Measurements from ENCODE around the gene KCTD2.
"Not testable (repeated sequence)": the region's sequence is repeated elsewhere in the genome, so short reads cannot be mapped to it uniquely, and the experiment has no call there.

KCTD2 gene

DNA sequence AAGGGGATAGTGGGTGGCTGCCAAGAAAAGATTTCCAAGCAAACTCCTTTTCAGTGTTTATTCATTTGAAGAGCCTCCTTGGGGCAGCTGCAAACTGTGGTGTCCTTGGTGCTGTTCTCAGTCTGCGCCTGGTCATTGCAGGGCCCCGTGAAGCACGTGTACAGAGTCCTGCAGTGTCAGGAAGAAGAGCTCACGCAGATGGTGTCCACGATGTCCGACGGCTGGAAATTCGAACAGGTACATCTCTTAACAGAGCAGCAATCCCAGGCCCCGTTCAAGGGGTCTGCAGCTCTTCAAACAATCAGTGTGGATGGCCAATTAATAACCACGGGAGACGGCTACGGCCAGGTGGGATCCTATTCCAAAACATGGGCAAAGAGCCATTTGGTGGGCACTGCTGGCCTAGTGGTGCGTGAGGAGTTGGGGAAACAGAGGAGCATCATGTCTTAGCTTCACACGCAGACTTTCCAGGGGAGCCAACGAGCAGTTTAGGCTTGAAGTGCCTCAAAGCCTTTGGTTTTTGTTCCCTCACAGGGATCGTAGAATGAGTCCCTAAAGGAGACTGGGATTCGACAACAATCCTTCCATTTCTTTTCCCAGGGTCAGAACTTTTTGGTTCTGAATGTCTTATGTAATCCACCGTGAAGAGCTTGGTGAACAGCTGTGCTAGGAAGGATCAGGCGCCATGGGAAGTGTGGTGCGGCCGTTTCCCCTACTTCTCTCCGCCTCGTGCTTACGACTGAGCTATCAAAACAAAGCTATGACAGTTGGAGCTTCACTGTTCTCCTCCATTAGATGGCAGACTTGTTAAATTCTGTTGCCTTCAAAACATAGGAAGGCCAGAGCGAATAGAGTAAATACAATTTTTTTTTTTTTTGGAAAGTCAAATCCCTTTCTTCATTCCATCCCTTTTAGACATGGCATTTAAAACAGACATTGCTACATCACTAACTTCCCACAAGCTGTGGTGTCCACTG lies 12.6 kb downstream of the KCTD2 start:
- no peak for DNase-seq

DNA sequence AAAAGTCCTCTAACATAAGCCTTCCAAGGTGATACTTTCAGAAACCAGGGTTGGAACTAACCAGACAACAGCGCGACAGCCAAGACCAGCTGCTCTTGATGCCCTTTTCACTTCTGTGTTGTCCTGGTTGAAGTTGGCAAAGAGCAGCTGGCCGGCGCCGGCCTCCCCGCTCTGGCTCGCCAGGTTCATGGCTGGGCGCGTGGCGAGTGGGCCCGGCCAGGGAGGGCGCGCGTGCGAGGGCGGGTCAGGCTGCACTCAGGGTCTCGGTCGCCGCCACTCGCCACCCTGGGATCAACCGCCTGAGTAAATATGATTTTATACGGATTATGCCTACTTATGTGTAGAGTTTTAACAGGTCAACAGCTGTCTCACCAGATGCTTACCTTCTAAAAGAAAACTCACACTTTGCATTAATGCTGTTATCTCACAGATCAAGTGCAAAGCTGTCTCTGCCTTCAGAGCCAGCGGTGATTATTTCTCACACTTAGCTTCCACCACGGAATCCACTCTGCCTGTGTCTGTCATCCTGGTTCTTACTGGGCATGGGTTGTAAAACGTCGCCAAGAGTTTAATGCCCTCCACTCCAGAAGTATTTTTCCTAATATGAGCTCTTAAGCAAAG lies 13.5 kb downstream of the KCTD2 start:
- no peak for DNase-seq

DNA sequence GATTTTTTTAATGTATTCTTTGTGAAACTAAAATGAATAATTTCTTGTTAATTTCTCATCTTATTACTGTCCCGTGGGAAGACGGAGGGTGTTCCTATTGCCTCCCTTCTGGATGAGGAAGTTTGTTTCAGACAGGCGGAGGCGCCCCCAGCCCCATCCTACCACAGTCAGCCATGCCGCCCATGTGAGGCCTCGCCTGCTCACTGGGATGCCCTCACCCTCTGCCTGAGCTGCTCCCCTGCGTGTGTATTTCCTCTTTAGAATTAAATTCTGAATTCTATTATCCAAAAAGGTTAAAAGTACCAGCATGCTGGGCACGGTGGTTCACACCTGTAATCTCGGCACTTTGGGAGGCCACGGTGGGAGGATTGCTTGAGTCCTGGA lies 14.0 kb downstream of the KCTD2 start:
- no peak for DNase-seq

DNA sequence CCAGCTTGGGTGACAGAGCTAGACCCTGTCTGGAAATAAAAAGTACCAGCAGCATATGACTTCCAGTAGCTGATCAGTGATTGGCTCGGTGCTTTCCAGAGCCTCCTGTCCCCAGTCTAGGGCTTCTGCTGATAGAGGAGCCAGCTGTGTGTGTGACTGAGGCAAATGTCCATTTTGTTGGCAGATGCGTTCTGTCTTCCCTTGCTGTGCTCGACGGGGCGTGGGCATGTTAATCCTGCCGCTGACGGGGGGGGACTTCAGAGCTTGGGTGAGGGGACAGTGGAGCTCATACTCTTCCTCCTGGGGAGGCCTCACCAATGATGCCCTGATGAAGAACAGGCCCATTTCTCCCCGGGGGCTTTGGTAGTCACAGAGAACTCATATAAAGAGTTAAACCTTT lies 14.6 kb downstream of the KCTD2 start:
- no peak for DNase-seq

DNA sequence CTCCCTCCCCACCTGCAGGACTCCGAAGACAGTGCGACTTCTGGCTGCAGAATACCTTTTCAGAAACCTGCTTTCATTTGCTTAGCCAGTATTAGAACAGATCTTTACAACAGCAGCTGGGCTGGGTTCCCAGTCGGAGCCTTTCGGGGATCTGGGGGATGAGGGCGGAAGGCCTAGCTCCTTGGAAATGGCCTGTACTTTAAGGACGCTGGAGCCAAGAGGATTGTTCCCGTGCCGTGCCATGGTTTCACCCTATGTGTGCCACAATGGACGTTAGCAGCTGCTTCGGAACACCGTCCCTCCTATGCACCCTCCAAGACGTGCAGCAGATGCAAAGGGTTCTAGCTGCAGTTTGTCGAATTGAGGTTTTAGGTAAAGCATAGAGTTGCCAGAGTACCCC lies 16.2 kb downstream of the KCTD2 start:
- DNase-seq = no peak

DNA sequence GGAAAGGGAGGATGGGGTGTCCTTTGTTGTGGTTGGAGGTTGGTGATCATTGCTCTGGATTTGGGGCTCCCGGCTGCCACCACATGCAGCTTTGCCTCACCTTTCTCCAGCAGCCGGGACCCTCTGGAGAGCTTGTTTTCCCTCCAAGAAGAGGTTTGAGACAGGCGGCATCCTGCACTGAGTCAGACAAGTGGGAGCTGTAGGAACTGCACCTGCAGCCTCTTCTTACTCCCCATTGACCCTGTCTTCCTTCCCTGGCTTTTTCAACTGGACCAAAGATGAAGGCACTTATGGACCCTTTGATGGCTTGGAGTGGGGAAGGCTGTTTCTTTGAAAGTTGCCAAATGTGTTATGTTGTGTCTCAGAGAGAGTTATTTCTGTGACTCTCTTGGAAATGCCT lies 16.6 kb downstream of the KCTD2 start:
- DNase-seq = no peak

DNA sequence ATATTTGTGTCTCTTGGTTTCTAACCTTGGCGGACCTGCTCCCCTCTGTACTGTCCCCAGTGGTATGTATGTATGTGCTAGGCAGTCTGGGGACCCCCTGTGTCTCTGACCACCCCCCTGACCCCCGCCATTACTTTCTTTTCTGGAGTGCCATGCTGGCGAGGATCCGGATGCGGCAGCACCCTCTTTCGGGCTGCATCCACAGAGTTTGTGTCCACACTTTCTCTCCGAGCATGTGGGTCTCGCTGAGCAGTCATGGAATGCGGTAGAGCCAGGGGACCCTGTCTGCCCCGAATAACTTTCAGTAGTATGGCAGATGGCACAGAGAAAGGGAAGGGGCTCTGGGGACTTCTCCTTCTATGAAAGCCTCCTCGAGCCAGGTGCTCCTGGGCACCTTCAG lies 17.0 kb downstream of the KCTD2 start:
- DNase-seq = no peak

DNA sequence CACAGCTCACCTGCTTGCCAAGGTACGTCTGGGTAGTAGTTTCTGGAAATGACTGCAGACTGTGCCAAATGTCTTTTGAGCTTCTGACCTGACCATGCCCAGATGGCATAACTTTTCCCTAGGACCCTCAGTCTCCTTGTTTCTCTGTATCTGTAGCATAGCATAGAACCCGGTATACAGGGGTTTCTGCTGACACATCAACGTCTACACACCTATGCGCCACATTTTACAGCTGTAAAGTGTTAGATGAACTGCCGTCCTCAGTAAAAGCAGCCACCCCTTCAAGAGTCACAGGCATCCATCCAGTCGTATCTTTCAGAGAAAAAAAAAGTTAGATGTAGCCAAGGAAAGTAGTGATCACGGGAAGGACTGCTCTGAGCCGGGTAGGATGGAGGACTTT lies 17.4 kb downstream of the KCTD2 start:
- DNase-seq = no peak

DNA sequence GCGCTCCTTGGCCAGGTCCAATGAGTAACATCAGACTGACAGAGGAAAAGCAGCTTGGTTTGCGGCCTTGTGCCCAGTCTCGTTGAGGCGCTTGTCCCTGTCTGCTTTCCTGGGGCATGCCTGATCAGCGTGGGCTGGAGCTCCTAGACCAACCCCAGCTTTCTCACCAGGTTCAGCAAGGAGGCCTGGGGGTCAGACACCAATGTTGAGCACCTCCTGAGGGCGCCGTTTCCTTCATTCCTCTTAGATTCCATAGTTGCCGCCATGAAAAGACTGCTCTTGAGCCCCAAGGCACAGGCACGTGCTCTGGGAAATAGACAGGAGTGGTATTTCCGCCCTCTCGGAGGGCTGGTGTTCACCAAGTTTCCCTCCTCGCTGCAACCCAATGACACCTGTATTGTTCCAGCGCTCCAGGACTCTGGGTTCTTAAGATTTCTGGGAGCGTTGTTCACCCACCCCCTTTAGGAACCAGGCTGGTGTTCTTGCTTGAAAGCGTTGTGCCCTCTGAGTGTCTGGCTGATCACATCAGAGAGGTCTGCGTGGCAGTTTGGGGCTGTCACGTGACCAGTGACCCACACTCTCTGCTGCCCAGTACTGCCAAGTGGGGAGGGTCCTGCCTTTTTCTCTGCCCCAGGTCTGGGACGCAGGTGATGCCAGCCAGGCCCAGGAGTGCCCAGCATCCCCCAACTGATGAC lies 18.0 kb downstream of the KCTD2 start:
- DNase-seq = no peak

DNA sequence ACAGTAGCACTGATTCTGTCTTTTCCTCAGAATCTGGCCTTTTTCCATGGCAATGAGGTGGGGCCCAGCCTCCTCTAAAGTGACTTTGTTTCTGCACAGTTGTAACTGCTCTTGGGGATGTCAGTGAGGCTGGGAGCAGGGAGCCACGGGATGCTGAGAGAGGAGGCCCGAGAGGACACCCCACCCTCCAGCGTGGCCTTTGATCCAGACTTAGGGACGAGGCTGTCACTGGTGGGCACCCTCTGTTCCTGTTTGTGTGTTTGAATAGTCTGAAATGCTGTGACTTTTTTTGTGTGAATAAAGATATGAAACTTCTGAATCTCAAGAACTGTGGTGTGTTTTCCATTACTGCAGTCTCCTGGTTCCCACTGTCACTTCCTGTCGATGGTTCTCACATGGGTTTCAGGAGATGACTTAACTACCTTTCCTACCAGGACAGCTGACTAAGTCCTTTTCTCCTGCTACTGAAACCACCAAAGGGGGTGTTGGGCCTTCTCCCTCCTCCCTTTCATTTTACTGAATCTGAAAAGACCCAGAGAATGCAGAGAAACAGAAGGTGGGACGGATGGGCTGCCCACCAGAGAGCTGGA lies 18.6 kb downstream of the KCTD2 start:
- no peak for DNase-seq

DNA sequence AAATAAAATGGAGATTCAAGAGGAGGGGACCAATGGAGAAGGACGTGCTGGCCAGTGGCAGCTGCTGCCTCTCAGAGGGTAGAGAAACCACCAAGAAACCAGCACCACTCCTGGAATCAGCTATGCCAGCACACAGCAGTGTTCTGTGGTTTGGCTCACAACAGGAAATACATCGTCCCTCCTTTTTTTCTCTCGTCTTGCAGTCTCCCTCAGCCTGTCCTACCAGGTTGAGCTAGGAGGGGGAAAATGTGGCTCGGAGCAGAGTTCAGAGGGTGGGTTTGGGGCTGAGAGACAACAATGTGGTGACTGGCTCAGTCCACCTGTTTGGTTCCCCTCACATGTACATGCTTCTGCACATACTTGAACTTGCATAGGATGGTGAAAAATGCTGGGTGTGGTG lies 20.8 kb downstream of the KCTD2 start:
- no peak for DNase-seq

DNA sequence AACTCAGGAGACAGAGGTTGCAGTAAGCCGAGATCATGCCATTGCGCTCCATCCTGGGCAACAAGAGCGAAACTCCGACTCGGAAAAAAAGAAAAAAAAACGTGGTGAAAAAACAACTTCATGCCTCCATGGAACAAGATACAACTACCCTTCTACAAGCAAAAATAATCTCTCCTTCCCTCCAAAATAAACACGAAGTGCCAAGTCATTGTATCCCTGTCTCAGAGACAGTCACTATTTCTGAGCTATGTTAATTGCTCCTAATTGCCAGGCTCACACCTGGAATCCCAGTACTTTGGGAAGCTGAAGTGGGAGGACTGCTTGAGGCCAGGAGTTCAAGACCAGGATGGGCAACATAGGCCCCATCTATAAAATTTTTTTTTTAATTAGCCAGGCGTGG lies 21.7 kb downstream of the KCTD2 start:
- no peak for DNase-seq

DNA sequence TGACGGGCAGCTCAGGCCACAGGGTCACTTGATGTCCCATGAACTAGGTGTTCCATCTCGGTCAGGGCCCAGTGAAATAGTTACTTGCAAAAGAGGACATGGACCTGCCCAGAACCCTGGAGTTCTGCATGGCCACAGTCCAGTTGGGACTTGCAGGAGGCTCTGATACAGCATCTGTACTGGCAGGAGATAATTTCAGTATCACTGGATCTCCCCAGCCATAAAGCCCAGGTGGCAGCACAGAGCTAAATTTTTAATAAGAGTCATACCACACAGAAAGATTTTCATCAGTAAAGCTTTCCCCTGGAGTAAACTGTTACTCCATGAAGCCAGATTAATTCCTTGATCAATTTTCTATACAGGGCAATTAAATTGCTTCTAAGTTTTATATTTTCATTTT lies 22.8 kb downstream of the KCTD2 start:
- DNase-seq = no peak

DNA sequence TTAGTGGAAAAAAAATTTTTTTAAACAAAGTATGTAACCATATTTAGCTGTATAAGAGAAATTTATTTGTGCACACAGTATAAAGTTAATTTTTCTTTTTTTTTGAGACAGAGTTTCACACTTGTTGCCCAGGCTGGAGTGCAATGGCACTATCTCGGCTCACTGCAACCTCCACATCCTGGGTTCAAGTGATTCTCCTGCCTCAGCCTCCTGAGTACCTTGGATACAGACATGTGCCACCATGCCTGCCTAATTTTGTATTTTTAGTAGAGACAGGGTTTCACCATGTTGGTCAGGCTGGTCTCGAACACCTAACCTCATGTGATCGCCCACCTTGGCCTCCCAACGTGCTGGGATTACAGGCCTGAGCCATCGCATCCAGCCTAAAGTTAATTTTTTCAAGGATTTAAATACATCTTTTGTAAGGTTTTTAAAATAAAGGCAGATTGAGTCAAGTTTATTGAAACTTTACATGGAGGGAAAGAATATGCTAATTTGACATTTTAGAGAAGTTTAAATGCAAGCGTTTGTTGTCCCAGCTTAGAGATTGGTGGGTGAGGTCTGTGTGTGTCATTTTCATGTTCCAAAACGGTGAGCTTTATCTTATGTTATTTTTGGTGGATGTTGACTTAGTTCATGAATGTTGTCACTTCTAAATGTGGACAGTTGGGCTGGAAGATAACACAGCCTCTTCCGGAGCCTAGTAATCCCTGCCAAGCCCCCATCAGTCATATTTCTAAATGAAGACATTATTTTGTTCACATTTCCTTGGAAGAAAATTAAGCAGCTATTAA lies 24.6 kb downstream of the KCTD2 start:
- not testable (repeated sequence) for DNase-seq

DNA sequence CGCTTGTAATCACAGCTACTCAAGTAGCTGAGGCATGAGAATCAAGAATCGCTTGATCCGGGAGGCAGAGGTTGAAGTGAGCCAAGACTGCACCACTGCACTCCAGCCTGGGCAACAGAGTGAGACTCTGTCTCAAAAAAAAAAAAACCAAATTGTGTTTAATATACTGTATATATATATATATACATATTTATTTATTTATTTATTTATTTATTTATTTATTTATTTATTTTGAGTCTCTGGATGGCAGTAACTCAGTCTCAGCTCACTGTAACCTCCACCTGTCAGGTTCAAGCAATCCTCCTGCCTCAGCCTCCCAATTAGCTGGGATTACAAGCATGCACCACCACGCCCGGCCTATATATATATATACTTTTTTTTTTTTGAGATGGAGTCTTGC lies 25.9 kb downstream of the KCTD2 start:
- not testable (repeated sequence) for DNase-seq

DNA sequence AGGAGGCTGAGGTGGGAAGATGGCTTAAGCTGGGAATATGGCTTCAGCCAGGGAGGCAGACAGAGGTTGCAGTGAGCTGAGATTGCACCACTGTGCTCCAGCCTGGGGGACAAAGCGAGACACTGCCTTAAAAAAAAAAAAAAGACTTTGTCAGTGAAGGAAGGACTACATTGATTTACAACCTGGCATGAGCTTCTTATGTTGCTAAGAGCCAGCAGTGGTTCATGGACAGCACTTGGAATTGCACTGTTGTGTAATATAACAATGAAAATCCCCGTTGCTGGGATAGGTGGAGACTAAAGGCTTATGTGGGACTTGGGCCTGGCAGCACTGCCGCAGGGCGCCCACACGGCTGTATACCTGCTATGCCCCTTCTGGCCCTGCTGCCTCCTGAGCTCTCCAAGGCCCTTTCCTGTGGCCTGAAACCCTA lies 26.6 kb downstream of the KCTD2 start:
- no peak for DNase-seq

DNA sequence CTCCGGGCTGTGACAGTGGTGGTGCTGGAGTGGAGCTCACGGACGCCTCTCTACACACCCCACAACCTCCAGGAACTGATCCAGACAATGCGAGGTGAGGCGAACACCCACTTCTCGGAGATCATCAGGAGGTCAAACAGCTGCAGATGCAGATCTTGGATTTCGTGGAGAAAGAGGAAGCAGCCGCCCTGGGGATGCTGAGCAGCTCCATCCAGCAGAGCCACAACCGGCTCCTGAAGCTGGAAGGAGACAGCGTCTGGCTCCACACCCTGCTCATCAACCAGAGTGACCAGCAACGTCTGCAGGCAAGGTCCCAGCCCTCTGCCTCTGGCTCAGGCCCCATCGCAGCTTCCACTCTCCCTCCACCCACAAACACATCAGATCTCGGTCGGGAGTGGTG lies 27.5 kb downstream of the KCTD2 start:
- DNase-seq = no peak

DNA sequence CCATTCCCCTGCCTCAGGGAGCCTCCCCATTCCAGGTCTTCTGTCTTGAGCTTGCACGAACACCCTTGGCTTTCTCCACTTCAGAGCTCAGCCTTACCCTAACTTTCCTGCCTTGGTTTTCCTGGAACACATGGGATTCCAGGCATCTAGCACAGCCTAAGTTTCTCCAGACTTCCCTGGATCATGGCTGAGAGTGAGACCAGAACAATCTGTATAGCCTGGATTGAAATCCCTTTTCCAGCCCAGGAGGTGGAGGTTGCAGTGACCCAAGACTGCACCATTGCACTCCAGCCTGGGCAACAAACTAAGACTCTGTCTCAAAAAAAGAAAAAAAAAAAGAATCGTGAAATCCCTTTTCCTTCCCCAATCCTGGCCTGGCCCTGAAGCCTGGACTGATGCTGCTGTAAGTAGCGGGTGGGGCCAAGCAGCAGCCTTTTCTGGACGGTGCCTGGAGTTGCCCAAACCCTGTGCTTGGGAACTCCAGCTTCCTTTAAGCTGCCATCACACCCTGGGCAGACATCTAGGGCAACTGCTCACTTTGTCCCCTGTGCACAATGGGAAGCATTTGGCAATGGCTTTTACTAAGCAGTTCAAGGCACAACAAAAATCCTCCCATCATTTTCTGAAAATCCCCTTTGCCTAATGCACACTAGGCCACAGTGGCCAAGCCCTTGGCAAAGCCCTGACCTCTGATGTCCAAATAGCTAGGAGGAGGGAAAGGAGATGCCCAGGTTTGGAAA lies 28.7 kb downstream of the KCTD2 start:
- no peak for DNase-seq

DNA sequence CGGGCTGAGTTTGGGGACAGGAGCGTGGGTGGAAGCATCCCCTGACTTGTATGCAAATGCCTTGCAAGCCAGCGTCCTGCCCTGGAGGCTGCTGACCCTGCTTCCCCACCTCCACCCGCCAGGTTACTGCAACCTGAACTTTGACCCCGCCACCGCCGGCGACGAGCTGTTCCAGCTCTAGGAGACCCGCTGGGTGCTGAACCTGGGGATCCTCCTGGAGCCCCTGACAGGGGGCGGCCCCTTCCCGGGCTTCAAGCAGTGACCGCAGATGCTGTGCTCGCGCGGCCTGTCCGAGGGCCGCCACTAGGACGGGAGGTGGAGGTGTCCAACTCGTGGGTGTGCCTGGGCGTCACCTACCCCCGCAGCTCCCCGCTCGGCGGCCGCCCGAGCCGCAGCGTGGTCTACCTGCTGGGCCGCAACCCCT lies 30.1 kb downstream of the KCTD2 start:
- DNase-seq = no peak

DNA sequence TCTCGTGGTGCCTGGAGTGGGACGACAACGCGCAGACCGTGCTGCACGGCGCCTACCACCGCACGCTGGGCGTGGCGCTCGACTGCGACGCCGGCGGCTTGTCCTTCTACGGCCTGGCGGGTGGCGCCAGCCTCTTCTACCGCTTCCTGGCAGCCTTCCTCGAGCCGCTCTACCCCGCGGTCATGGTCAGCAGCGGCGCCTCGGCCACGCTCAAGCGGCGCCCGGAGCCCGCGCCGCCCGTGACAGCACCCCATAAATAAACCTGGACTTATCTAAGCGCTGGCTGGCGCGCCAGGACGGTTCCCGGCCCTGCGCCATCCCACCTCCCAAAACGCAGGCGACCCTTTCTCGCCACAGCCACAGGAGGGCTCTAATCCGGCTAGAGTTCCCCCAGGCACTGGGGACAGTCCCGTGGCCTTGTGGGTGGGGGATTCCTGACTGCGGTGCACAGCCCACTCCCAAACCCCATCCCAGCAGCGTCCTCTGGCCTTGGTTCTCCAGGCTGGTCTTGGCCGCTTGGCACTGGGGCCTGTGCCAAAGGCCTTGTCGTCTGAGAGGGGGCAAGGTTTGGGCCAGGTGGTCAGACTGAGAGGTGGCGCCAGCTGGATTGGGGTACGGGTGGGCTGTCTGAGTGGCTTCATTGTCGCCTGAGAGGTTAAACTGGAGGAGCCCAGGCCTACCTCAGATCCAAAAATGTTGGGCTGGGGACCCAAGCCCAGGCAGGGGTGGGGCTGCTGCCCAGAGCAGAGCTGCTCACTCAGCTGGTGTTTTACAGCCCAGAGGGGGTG lies 30.7 kb downstream of the KCTD2 start:
- peak; percentile 56 for DNase-seq

Measured in stimulated activated CD4-positive, alpha-beta T cell treated with anti-CD3 and anti-CD28 coated beads, Interleukin-4, amount 100 ng/mL, for 1 hour (primary cell).